Naive thymus-derived CD4-positive, alpha-beta T cell (primary cell): ENCODE results near the gene UROD. TPM values are rescaled to one million over a fixed set of nuclear protein-coding genes. Genes with fewer than 3 reads are reported as not detected.

Experiments used
- ATAC-seq: fragments of 150-1000 bp; cut with Tn5 transposase; 2 replicates; pipeline ENCODE4 v1.10.0; 2021; ENCODE audit warnings: mild to moderate bottlenecking, moderate library complexity
- CTCF ChIA-PET: fragments of 350-600 bp; sonication (Branson Sonifier 250); formaldehyde crosslinking; loops from one replicate; lab custom pipeline; 2021; ENCODE audit warnings: antibody characterized with exemption; lab: Charles Lee
- POLR2A ChIA-PET: fragments of 350-600 bp; sonication (Branson Sonifier 250); formaldehyde crosslinking; loops from one replicate; lab custom pipeline; 2021; ENCODE audit warnings: antibody characterized with exemption, inconsistent platforms; lab: Charles Lee
- DNase-seq, 9 donors: peaks; one replicate each; pipeline versions ENCODE4 v3.0.0 to v3.0.0-alpha.2; 2020 to 2022; ENCODE audit warnings: mixed read lengths in 1 of 9
- H3K27ac ChIP-seq: one replicate; pipeline ENCODE4 v1.7.0; 2013; ENCODE audit warnings: mild to moderate bottlenecking, low read depth, low read length, moderate library complexity
- H3K27me3 ChIP-seq, 2 donors: one replicate each; pipeline ENCODE4 v1.7.0; 2013; ENCODE audit warnings: low read length in 2 of 2, mild to moderate bottlenecking in 2 of 2, moderate library complexity in 2 of 2; ENCODE audit not compliant: control insufficient read depth in 2 of 2, insufficient read depth in 2 of 2
- H3K36me3 ChIP-seq, 3 experiments: 1 replicate in 2 of 3; 2 replicates in 1 of 3; pipeline ENCODE4 v1.7.0; 2013; ENCODE audit warnings: low read length in 3 of 3, mild to moderate bottlenecking in 3 of 3, moderate library complexity in 1 of 3; ENCODE audit not compliant: insufficient read depth in 3 of 3, control insufficient read depth in 2 of 3
- H3K4me1 ChIP-seq, 2 donors: one replicate each; pipeline ENCODE4 v1.7.0; 2013; ENCODE audit warnings: low read length in 2 of 2, mild to moderate bottlenecking in 2 of 2, moderate library complexity in 1 of 2; ENCODE audit not compliant: control insufficient read depth in 2 of 2, insufficient read depth in 2 of 2
- H3K4me3 ChIP-seq: 2 replicates; pipeline ENCODE4 v1.7.0; 2013; ENCODE audit warnings: mild to moderate bottlenecking, low read length
- H3K9me3 ChIP-seq, 3 experiments: 1 replicate in 2 of 3; 2 replicates in 1 of 3; pipeline ENCODE4 v1.7.0; 2013; ENCODE audit warnings: low read length in 3 of 3; ENCODE audit not compliant: control insufficient read depth in 2 of 3
- H3K27ac Mint-ChIP-seq, 9 donors: one replicate each; pipeline ENCODE4 v1.8.0; 2020 to 2022; ENCODE audit warnings: mixed read lengths in 9 of 9, mild to moderate bottlenecking in 8 of 9, moderate library complexity in 5 of 9, inconsistent platforms in 2 of 9
- H3K27me3 Mint-ChIP-seq, 5 donors: one replicate each; pipeline ENCODE4 v1.8.0; 2021 to 2022; ENCODE audit warnings: mixed read lengths in 5 of 5, mild to moderate bottlenecking in 1 of 5
- H3K36me3 Mint-ChIP-seq, 5 donors: one replicate each; pipeline ENCODE4 v1.8.0; 2020 to 2022; ENCODE audit warnings: mixed read lengths in 5 of 5, mild to moderate bottlenecking in 3 of 5, inconsistent platforms in 1 of 5
- H3K4me1 Mint-ChIP-seq, 7 donors: one replicate each; pipeline ENCODE4 v1.8.0; 2020 to 2022; ENCODE audit warnings: mixed read lengths in 7 of 7, mild to moderate bottlenecking in 3 of 7, inconsistent platforms in 1 of 7
- H3K4me3 Mint-ChIP-seq, 10 donors: one replicate each; pipeline ENCODE4 v1.8.0; 2020 to 2022; ENCODE audit warnings: mild to moderate bottlenecking in 10 of 10, mixed read lengths in 10 of 10, moderate library complexity in 6 of 10, inconsistent platforms in 2 of 10
- H3K9me3 Mint-ChIP-seq, 11 donors: one replicate each; pipeline ENCODE4 v1.8.0; 2020 to 2022; ENCODE audit warnings: mixed read lengths in 11 of 11, mild to moderate bottlenecking in 4 of 11, inconsistent platforms in 1 of 11, moderate library complexity in 1 of 11
- intact Hi-C, 2 donors: fragments of 100-400 bp; cut with micrococcal nuclease; formaldehyde crosslinking; loops; one replicate each; pipeline ENCODE4 v1.15.1; 2023
- polyA plus RNA-seq, 2 donors: library from polyadenylated mRNA; unstranded; fragments of 300-500 nt; fragmentation: Illumina TruSeq; gene quantifications; one replicate each; pipeline ENCODE4 v1.2.3, GENCODE V29; 2021
- total RNA-seq, 6 experiments: library from RNA in 5 of 6; stranded (reverse) in 5 of 6; gene quantifications; 1 replicate in 5 of 6; 2 replicates in 1 of 6; pipeline ENCODE4 v1.2.3 and lab custom pipeline; 2021 to 2026

UROD gene
- total and polyA plus RNA-seq, 7 experiments from 2014 or later, result 40.7 to 91.3 (median 61.6) TPM

DNA sequence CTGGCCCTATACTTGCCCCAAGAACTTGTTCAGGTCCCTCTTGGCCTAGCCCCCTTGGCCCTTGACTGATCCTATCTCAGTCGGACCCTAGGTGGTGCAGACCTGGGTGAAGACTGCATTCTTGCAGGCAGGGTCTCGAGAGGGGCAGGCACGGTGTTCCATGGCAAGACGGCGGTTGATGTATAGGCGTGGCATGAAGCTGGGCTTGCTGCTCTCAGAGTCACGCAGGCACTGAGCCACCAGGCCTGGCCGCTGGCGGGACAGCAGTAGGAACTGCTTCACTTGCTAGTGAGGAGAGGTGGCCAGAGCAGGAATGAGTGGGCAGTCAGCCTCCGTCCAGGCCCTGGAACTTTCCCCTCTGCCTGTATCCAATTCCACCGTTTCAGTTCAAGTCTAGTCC is 4.7 kb upstream of the UROD start:
- Histone ChIP-seq H3K27me3 (no peaks in the 10 kb centered on the region), H3K27ac (no peak overlapping the region), H3K36me3 (peaks cover 16 to 71% (median 23%) of the 10 kb centered on the region in 3 experiments), H3K4me3 (no peak overlapping the region), H3K9me3 (no peaks in the 10 kb centered on the region), H3K4me1 (peaks cover 17 to 18% of the 10 kb centered on the region in 2 donors)
- Mint-ChIP-seq H3K27ac (peak overlapping the region in 1 of 9 donors; percentile 56), H3K4me1 (peaks cover 20 to 37% (median 30%) of the 10 kb centered on the region in 7 donors), H3K9me3 (no peaks in the 10 kb centered on the region), H3K27me3 (no peaks in the 10 kb centered on the region), H3K4me3 (peak overlapping the region in 1 of 10 donors; percentile 28), H3K36me3 (peaks cover 17 to 47% (median 27%) of the 10 kb centered on the region in 5 donors)
- no peak for ATAC-seq
- POLR2A ChIA-PET, result interaction anchor here (1.7 kb wide), 1 partner anchor 333 kb away, joined by 7 read pairs; the partner anchor contains the start of genes MUTYH and TOE1
- CTCF ChIA-PET, result interaction anchor here (1.4 kb wide), 1 partner anchor 296 kb away, joined by 3 read pairs; no protein-coding TSS in a partner anchor
- peak in 1 of 9 donors; percentile 10 for DNase-seq
- intact Hi-C loops, result no loop called here

DNA sequence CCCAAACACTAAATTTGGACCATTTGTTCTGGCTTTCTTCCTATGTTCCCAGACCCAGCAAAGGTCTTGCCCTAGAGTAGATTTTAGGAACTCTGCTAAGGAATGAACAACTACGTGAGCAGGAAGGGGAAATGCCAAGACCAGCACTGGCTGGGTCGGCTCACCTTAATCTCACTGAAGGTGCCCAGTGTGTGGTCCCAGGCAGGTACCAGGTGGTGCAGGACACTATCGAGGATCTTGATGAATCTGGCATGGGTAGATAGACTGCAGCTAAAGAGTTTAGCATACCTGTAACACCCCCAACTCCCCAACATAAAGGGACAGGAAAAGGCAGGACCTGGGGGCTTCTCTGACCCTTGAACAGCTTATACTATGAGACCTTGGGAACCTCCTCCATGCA is 4.0 kb upstream of the UROD start:
- ATAC-seq (no peak), DNase-seq (peak in 1 of 9 donors; percentile 13)
- Histone ChIP-seq H3K36me3 (peaks cover 16 to 64% (median 23%) of the 10 kb centered on the region in 3 experiments), H3K4me1 (peaks cover 22 to 26% of the 10 kb centered on the region in 2 donors), H3K27ac (no peak overlapping the region), H3K4me3 (no peak overlapping the region), H3K27me3 (no peaks in the 10 kb centered on the region), H3K9me3 (no peaks in the 10 kb centered on the region)
- peaks cover 20 to 45% (median 37%) of the 10 kb centered on the region in 7 donors for H3K4me1 Mint-ChIP-seq
- ChIA-PET CTCF (interaction anchor here (1.4 kb wide), 1 partner anchor 296 kb away, joined by 3 read pairs; no protein-coding TSS in a partner anchor), POLR2A (interaction anchor here (1.7 kb wide), 1 partner anchor 332 kb away, joined by 7 read pairs; the partner anchor contains the start of genes MUTYH and TOE1)
- H3K9me3 Mint-ChIP-seq, result no peaks in the 10 kb centered on the region
- peak overlapping the region in 2 of 9 donors; percentile 26 to 56 for H3K27ac Mint-ChIP-seq
- H3K36me3 Mint-ChIP-seq, result peaks cover 14 to 41% (median 21%) of the 10 kb centered on the region in 5 donors
- H3K27me3 Mint-ChIP-seq, result no peaks in the 10 kb centered on the region
- H3K4me3 Mint-ChIP-seq, result peak overlapping the region in 1 of 10 donors; percentile 43
- intact Hi-C loops, result no loop called here

- peaks cover 20 to 49% (median 40%) of the 10 kb centered on the region in 7 donors for H3K4me1 Mint-ChIP-seq
- Histone ChIP-seq H3K36me3 (peaks cover 12 to 61% (median 23%) of the 10 kb centered on the region in 3 experiments), H3K27me3 (no peaks in the 10 kb centered on the region), H3K4me3 (no peak overlapping the region), H3K4me1 (peaks cover 26 to 28% of the 10 kb centered on the region in 2 donors), H3K27ac (peak overlapping the region; percentile 33), H3K9me3 (no peaks in the 10 kb centered on the region)
- no peaks in the 10 kb centered on the region for H3K27me3 Mint-ChIP-seq
- peak overlapping the region in 3 of 9 donors; percentile 45 to 71 (median 70) for H3K27ac Mint-ChIP-seq
- intact Hi-C loops, result no loop called here
- H3K9me3 Mint-ChIP-seq, result no peaks in the 10 kb centered on the region
- ATAC-seq, result no peak
- ChIA-PET CTCF (interaction anchor here (1.4 kb wide), 1 partner anchor 295 kb away, joined by 3 read pairs; no protein-coding TSS in a partner anchor), POLR2A (interaction anchor here (1.7 kb wide), 1 partner anchor 331 kb away, joined by 7 read pairs; the partner anchor contains the start of genes MUTYH and TOE1)
- peaks cover 14 to 38% (median 19%) of the 10 kb centered on the region in 5 donors for H3K36me3 Mint-ChIP-seq
- DNase-seq, result peak in 1 of 9 donors; percentile 17
- H3K4me3 Mint-ChIP-seq, result peak overlapping the region in 4 of 10 donors; percentile 16 to 97 (median 68)
Observed at GRCh38 chr1:45008516-45008915, 3.5 kb upstream of the UROD start.

- ChIA-PET POLR2A (interaction anchor here (1.7 to 7.7 kb wide), 5 partner anchors 23 to 291 kb away, joined by 4 to 126 read pairs (median 25); partner anchors contain the start of genes BTBD19, DYNLT4, EIF2B3 and RPS8), CTCF (interaction anchor here (0.6 to 12.9 kb wide), 5 partner anchors 22 to 539 kb away, joined by 3 to 255 read pairs (median 15); partner anchors contain the start of genes EIF2B3 and TESK2)
- Histone ChIP-seq H3K27me3 (no peaks in the 10 kb centered on the region), H3K27ac (peak overlapping the region; percentile 81), H3K4me3 (no peak overlapping the region), H3K4me1 (peaks cover 27 to 28% of the 10 kb centered on the region in 2 donors), H3K36me3 (peaks cover 11 to 57% (median 27%) of the 10 kb centered on the region in 3 experiments), H3K9me3 (no peaks in the 10 kb centered on the region)
- intact Hi-C loops, result no loop called here
- H3K4me3 Mint-ChIP-seq, result peak overlapping the region; percentile 84 to 97 (median 90)
- H3K36me3 Mint-ChIP-seq, result peaks cover 14 to 35% (median 18%) of the 10 kb centered on the region in 5 donors
- H3K9me3 Mint-ChIP-seq, result no peaks in the 10 kb centered on the region
- DNase-seq, result peak in 1 of 9 donors; percentile 14
- ATAC-seq, result no peak
- H3K27me3 Mint-ChIP-seq, result no peaks in the 10 kb centered on the region
- peak overlapping the region in 8 of 9 donors; percentile 42 to 84 (median 74) for H3K27ac Mint-ChIP-seq
- H3K4me1 Mint-ChIP-seq, result peaks cover 22 to 58% (median 49%) of the 10 kb centered on the region in 7 donors
Observed at GRCh38 chr1:45009296-45009865, 2.7 kb upstream of the UROD start.

GRCh38 chr1:45009956-45010854 is 1.8 kb upstream of the UROD start:
- peaks cover 7 to 30% (median 18%) of the 10 kb centered on the region in 5 donors for H3K36me3 Mint-ChIP-seq
- DNase-seq, result peak in 7 of 9 donors; percentile 24 to 45 (median 28)
- no peak for ATAC-seq
- POLR2A ChIA-PET, result interaction anchor here (0.5 to 7.7 kb wide), 30 partner anchors 8 to 541 kb away, joined by 3 to 126 read pairs (median 8); partner anchors contain the start of genes BEST4, BTBD19, CCDC163 and DYNLT4
- H3K27me3 ChIP-seq, result no peaks in the 10 kb centered on the region
- no peaks in the 10 kb centered on the region for H3K27me3 Mint-ChIP-seq
- peaks cover 11 to 49% (median 19%) of the 10 kb centered on the region in 3 experiments for H3K36me3 ChIP-seq
- H3K9me3 Mint-ChIP-seq, result no peaks in the 10 kb centered on the region
- CTCF ChIA-PET, result interaction anchor here (0.6 to 12.9 kb wide), 11 partner anchors 19 to 483 kb away, joined by 3 to 255 read pairs (median 4); partner anchors contain the start of genes EIF2B3, MUTYH, RPS8 and TESK2
- H3K9me3 ChIP-seq, result no peaks in the 10 kb centered on the region
- H3K4me1 Mint-ChIP-seq, result peaks cover 29 to 64% (median 57%) of the 10 kb centered on the region in 7 donors
- H3K4me3 Mint-ChIP-seq, result peak overlapping the region; percentile 84 to 97 (median 90)
- H3K4me3 ChIP-seq, result peak overlapping the region; percentile 65
- intact Hi-C loops, result loop anchor here (5.0 to 10.0 kb wide), 3 partner anchors 173 to 195 kb away; partner anchors contain the start of gene ZSWIM5 (in 1 of the 2)
- peak overlapping the region; percentile 81 for H3K27ac ChIP-seq
- peaks cover 28 to 30% of the 10 kb centered on the region in 2 donors for H3K4me1 ChIP-seq
- peak overlapping the region; percentile 42 to 84 (median 72) for H3K27ac Mint-ChIP-seq
